Smooth muscle cell (in vitro differentiated cells): Measurements from ENCODE around the gene KYAT1. TPM values are rescaled to one million over a fixed set of nuclear protein-coding genes. Genes with fewer than 3 reads are reported as not detected.

Experiments used
- DNase-seq: peaks from one replicate; lab custom pipeline; 2025; ENCODE audit not compliant: unreplicated experiment; lab: John Stamatoyannopoulos, UW
- H2AFZ ChIP-seq: fragments of 200-600 bp; sonication (generic); 2 replicates; pipeline ENCODE4 v1.6.0; 2016; ENCODE audit warnings: antibody characterized with exemption, low read depth, mild to moderate bottlenecking
- H3F3A ChIP-seq: fragments of 200-600 bp; sonication (generic); 2 replicates; pipeline ENCODE4 v1.6.0; 2017; ENCODE audit warnings: antibody characterized with exemption, low read depth
- H3K27ac ChIP-seq: fragments of 200-600 bp; sonication (generic); 2 replicates; pipeline ENCODE4 v1.5.1; 2016; ENCODE audit warnings: low read depth, mild to moderate bottlenecking
- H3K27me3 ChIP-seq: fragments of 200-600 bp; sonication (generic); 2 replicates; pipeline ENCODE4 v1.6.1; 2016; ENCODE audit warnings: low read depth, mild to moderate bottlenecking
- H3K36me3 ChIP-seq: fragments of 200-600 bp; sonication (generic); 2 replicates; pipeline ENCODE4 v1.5.1; 2016; ENCODE audit warnings: low read depth
- H3K4me1 ChIP-seq: fragments of 200-600 bp; sonication (generic); 2 replicates; pipeline ENCODE4 v1.5.1; 2016; ENCODE audit warnings: low read depth
- H3K4me2 ChIP-seq: fragments of 200-600 bp; sonication (generic); 2 replicates; pipeline ENCODE4 v1.6.0; 2016; ENCODE audit warnings: mild to moderate bottlenecking
- H3K4me3 ChIP-seq: fragments of 200-600 bp; sonication (generic); 2 replicates; pipeline ENCODE4 v1.5.1; 2016; ENCODE audit warnings: mild to moderate bottlenecking
- H3K79me2 ChIP-seq: fragments of 200-600 bp; sonication (generic); 2 replicates; pipeline ENCODE4 v1.6.0; 2016; ENCODE audit warnings: low read depth, mild to moderate bottlenecking
- H3K9ac ChIP-seq: fragments of 200-600 bp; sonication (generic); 2 replicates; pipeline ENCODE4 v1.6.0; 2016; ENCODE audit warnings: low read depth
- H3K9me3 ChIP-seq: fragments of 200-600 bp; sonication (generic); replicated peaks from 2 replicates; pipeline ENCODE4 v1.5.1; 2016; ENCODE audit warnings: low read depth
- H4K20me1 ChIP-seq: fragments of 200-600 bp; sonication (generic); 2 replicates; pipeline ENCODE4 v1.6.0; 2016; ENCODE audit warnings: low read depth
- CTCF ChIP-seq: fragments of 200-600 bp; sonication (generic); IDR thresholded peaks from 2 replicates; pipeline ENCODE4 v1.5.1; 2017; ENCODE audit warnings: borderline replicate concordance, mild to moderate bottlenecking, antibody characterized with exemption; ENCODE audit not compliant: insufficient read depth, poor library complexity, severe bottlenecking
- WGBS: methylation state at CpG from one replicate; pipeline ENCODE4 v1.1.7; 2016; ENCODE audit warnings: low lambda C conversion rate; 5-methylcytosine and 5-hydroxymethylcytosine counted together
- polyA plus RNA-seq: library from polyadenylated mRNA; unstranded; fragments of >200 nt; fragmentation: Nextera tagmentation; extraction: Ambion mirVana; gene quantifications from 2 replicates; pipeline ENCODE4 v1.2.1, GENCODE V29; 2016
- total RNA-seq: library from RNA; depleted of rRNA; stranded (reverse); fragments of >200 nt; gene quantifications from 2 replicates; pipeline ENCODE4 v1.2.3, GENCODE V29; 2014

KYAT1 gene
- total and polyA plus RNA-seq, 2 experiments from 2014 or later, result 3.1 to 7.7 TPM

GRCh38 chr9:128911529-128912035 is 29.8 kb upstream of the KYAT1 start:
- Histone ChIP-seq H3K4me3 (no peak overlapping the region), H3K79me2 (peaks cover 62% of the 10 kb centered on the region), H3K9me3 (no peaks in the 10 kb centered on the region), H3K9ac (peak overlapping the region; percentile 66), H3K27me3 (no peaks in the 10 kb centered on the region), H4K20me1 (peaks cover 29% of the 10 kb centered on the region), H3K27ac (peak overlapping the region; percentile 94), H3K4me2 (peak overlapping the region; percentile 78), H3K36me3 (peaks cover 15% of the 10 kb centered on the region), H3F3A (peaks cover 4% of the 10 kb centered on the region), H2AFZ (no peak overlapping the region), H3K4me1 (peaks cover 20% of the 10 kb centered on the region)
- no peak for TF ChIP-seq CTCF
- 16% methylated on average over 8 of the region's 8 CpGs for WGBS
- peak; percentile 12 for DNase-seq

DNA sequence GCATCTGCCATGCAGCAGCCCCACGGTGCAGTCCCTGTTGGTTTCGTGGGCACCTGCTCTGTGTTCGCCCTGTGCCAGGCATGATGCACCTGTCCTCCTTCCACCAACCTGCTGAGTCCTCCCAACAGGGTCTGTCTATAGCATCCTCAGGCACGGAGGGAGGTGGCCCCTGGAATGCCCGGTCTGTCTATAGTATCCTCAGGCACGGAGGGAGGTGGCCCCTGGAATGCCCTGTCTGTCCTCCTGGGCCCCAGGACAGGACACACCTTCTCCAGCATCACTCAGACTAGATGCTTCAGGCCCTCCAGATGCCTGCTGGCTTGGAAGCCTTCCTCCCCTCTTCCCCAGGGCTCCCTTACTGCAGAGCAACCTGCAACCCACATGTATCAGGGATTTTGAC is 29.2 kb upstream of the KYAT1 start:
- H3K27ac ChIP-seq, result peak overlapping the region; percentile 94
- H3K4me3 ChIP-seq, result no peak overlapping the region
- DNase-seq, result no peak
- H3K4me1 ChIP-seq, result peaks cover 20% of the 10 kb centered on the region
- 84% methylated on average over 6 of the region's 6 CpGs for WGBS
- no peak overlapping the region for H2AFZ ChIP-seq
- no peaks in the 10 kb centered on the region for H3K9me3 ChIP-seq
- no peak overlapping the region for H3K9ac ChIP-seq
- peaks cover 29% of the 10 kb centered on the region for H4K20me1 ChIP-seq
- TF ChIP-seq CTCF, result no peak
- H3K27me3 ChIP-seq, result no peaks in the 10 kb centered on the region
- H3F3A ChIP-seq, result peaks cover 4% of the 10 kb centered on the region
- peak overlapping the region; percentile 78 for H3K4me2 ChIP-seq
- H3K79me2 ChIP-seq, result peaks cover 64% of the 10 kb centered on the region
- peaks cover 15% of the 10 kb centered on the region for H3K36me3 ChIP-seq

GRCh38 chr9:128909859-128910258 is 28.1 kb upstream of the KYAT1 start:
- H3K9me3 ChIP-seq, result no peaks in the 10 kb centered on the region
- H3K4me1 ChIP-seq, result peaks cover 20% of the 10 kb centered on the region
- H3K36me3 ChIP-seq, result peaks cover 15% of the 10 kb centered on the region
- peaks cover 8% of the 10 kb centered on the region for H3F3A ChIP-seq
- WGBS, result 96% methylated on average over 4 of the region's 4 CpGs
- H3K9ac ChIP-seq, result no peak overlapping the region
- peaks cover 67% of the 10 kb centered on the region for H3K79me2 ChIP-seq
- H3K4me2 ChIP-seq, result no peak overlapping the region
- H4K20me1 ChIP-seq, result peaks cover 29% of the 10 kb centered on the region
- DNase-seq, result no peak
- no peak for TF ChIP-seq CTCF
- H2AFZ ChIP-seq, result no peak overlapping the region
- no peak overlapping the region for H3K27ac ChIP-seq
- H3K27me3 ChIP-seq, result no peaks in the 10 kb centered on the region
- H3K4me3 ChIP-seq, result no peak overlapping the region

- TF ChIP-seq CTCF, result no peak
- Histone ChIP-seq H3K4me3 (no peak overlapping the region), H3K9ac (no peak overlapping the region), H3K4me1 (peaks cover 20% of the 10 kb centered on the region), H3F3A (peaks cover 8% of the 10 kb centered on the region), H4K20me1 (peaks cover 35% of the 10 kb centered on the region), H3K79me2 (peaks cover 61% of the 10 kb centered on the region), H3K27me3 (no peaks in the 10 kb centered on the region), H3K9me3 (no peaks in the 10 kb centered on the region), H2AFZ (no peak overlapping the region), H3K27ac (no peak overlapping the region), H3K4me2 (no peak overlapping the region), H3K36me3 (peaks cover 15% of the 10 kb centered on the region)
- no peak for DNase-seq
- WGBS, result 99% methylated on average over 24 of the region's 24 CpGs
Measured at GRCh38 chr9:128908372-128908771, 26.6 kb upstream of the KYAT1 start.
